Activated gamma-delta T cell treated with anti-CD3 and anti-CD28 coated beads, Interleukin-2, amount 50 U/mL, for 16 hours (primary cell): ENCODE results near the gene MSI2.

Experiments
- DNase-seq: peaks from one replicate; pipeline ENCODE4 v3.0.0-alpha.2; 2020; ENCODE audit warnings: low read depth

MSI2 gene

DNA sequence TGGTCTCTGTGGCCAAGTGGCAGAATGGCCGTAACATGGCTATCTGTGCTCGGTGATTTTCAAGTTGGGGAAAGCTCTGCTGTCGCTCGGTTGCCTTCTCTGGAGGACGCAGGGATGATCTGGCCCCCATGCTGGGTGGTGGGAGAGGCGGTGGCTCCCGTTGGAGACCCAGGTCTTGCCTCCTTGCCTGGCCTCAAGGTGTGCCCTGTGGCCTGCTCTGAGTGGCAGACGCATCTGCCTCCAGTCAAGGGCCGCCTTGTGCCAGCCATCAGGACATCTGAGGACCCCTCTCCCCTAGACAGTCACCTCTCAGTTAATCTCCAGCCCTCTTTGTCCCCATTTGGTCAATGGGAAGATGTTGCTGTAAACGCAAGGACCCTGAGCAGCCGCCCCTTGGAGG, 322.9 kb downstream of the MSI2 start:
- DNase-seq, result no peak

GRCh38 chr17:57580055-57580739, 323.9 kb downstream of the MSI2 start:
- no peak for DNase-seq

- no peak for DNase-seq
Measured at GRCh38 chr17:57582881-57583756, 326.8 kb downstream of the MSI2 start.

DNA sequence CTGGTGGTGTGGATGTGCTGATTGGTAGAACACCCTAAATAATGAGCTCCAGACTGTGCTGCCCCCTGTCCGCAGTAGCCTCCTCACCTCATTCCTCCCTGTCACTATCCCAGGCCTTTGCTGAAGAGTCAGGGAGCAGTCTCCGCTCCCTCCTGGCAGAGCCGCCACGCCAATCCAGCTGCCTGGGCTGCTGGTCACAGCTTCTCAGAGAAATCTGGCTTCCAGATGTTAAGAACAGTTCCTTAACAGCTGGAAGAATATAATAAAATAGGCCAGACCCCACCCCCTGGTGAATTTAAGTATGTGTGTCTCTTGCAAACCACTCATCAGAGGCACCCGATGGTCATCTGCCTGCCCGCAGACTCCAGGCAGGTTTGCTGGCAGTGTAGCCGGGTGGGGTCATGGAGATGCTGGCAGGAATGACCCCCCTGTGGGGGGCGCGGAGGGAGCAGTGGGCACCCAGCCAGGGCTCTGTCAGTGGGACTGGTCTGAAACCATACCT, 327.8 kb downstream of the MSI2 start:
- no peak for DNase-seq

- no peak for DNase-seq
Measured at GRCh38 chr17:57585341-57586195, 329.2 kb downstream of the MSI2 start.

GRCh38 chr17:57586196-57586740, 329.9 kb downstream of the MSI2 start:
- no peak for DNase-seq

- DNase-seq, result no peak
Measured at GRCh38 chr17:57586742-57587141, 330.4 kb downstream of the MSI2 start.

GRCh38 chr17:57587193-57587969, 331.1 kb downstream of the MSI2 start:
- DNase-seq, result no peak

DNA sequence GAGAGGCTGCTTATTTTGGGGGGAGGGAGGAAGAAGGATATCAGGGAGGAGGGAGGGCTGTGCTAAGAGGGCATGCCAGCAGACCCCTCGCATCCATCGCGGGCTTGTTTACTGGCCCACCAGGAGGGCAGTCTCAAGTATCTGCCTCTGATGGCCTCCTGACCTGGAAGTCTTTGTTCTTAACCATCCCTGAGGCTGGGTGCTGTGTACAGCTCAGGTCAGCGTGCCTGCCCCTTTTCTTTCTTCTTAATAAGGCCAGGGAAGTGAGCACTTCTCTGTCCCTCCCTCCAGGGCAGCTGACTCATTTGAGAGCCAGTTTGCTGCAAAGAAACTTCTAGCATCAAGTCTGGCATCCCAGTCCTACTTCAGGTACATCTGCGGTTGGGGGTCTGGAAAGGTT, 331.8 kb downstream of the MSI2 start:
- no peak for DNase-seq

DNA sequence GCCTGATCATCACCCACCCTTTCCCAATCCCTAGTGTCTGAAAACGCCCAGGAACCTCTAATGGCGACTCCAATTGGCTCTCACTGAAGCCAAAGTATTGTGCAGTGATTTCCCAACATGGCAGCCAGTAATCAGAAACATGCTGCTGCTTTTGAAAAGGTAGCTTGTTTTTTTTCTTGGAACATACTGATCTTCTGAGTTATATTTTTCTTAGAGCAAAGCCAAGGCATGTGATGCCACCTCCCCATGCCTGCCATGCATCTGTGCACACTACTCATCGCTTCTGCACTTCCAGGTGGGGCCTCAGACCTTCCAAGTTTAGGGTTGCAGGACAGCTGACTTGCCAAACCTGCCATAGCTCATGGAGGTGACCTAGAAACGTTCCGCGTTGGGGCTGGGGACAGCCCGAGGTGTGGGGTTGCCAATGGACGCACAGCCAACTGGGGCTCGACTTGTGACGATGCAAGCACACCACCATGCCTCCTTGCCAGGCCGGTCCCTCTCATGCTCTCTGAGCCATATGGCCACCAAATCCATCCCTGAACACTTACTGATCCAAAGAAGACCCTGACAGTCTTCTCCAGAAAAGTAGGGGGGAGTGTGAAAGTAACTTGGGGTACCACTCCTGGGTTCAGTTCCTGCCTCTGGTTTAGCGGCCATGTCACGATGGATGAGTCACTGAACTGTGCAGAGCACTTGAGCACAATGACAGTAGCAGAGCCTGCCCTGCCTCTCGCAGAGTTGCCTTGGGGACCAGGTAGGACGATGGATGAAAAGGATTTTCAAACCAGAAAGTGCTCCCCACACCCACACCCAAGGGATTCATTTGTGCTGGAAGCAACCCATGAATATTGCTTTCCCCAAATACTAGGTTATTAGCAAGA, 333.1 kb downstream of the MSI2 start:
- DNase-seq, result no peak

GRCh38 chr17:57593739-57594462, 337.6 kb downstream of the MSI2 start:
- no peak for DNase-seq

- DNase-seq, result no peak
Measured at GRCh38 chr17:57594767-57595166, 338.4 kb downstream of the MSI2 start.

GRCh38 chr17:57595426-57595825, 339.1 kb downstream of the MSI2 start:
- DNase-seq, result no peak

DNA sequence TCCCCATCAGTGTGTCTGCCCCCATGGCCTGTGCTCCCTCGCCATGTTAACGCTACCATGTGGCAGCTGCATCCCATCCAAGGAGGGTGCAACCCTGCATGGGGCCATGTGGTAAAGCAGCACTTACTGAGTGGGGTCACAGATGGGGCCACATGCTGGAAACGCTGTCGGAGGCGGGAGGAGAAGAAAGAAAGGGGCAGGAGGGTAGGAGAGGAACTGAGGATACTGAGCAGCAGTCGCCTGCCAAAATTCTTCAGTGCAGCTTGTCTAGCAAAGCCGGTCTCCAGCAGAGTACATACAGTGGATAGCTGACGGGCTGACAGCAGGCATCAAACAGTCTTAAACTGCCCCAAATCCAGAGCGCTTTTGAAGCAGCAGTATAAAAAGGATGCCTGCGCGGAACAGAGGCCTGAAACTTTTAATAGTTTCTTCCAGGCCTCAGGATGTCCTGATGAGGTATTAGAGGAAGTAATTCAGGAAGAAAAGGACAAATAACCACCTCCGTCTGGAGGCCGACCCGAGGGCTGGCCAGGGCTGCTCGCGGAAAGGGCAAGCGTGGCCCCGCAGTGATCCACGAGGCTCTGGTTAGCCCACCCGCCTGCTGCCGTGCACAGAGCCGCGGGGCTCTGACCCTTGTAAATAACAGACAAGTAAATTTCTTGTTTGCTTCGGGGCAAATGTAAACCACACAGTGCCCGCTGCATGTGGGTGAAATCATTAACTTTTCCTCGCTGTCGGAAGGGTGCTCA, 339.8 kb downstream of the MSI2 start:
- no peak for DNase-seq

DNA sequence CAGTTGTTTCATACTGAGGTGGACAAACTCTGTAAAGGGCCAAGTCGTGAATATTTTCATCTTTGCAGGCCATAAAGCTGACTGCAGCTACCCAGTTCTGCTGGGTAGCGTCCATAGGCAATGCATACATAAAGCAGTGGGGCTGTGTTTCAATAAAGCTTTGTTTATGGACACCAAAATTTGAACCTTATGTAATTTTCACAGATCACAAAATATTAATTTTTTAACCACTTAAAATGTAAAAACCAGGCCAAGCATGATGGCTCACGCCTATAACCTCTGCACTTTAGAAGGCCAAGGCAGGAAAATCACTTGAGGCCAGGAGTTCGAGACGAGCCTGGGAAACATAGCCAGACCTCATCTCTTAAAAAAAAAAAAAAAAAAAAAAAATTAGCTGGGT, 340.8 kb downstream of the MSI2 start:
- DNase-seq, result no peak

DNA sequence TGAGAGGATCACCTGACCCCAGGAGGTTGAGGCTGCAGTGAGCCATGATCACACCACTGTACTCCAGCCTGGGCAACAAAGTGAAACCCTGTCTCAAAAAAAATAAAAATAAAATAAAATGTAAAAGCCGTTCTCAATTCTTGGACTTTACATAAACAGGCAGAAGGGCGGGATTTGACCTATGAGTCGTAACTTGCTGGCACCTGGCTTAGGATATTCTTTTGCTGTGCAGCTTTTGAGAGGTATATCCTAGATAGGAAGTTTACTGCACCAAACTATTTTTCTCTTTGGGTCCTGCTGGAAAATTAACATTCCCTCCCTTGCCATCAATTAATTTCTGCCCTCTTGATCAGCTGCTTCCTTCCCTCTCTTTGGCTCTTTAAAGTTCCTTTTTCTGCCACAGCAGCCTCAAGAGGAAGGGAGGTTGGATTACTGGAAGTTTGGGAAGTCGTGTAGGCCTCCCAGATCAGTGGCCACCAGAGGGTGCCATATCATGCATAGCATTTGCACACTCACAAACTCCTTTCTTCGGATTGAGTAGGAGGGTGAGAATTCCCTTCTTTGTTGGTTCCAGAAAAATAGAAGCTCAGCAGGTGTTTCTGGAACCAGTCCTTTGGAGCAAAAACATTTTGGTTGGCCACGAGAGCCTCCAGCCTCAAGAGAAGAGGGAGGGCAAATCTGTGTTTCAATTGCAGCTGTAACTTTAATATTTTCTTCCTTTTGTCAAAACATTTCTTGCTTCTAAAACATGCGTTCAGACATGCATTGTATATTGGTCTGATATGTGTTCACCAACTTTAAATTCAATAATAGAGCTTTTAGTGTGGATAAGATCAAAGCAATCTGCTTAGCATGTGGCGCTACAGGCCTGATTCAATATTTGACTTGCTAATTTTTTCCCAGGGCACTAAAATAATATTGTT, 341.5 kb downstream of the MSI2 start:
- DNase-seq, result no peak

- DNase-seq, result no peak
Measured at GRCh38 chr17:57599271-57600045, 343.1 kb downstream of the MSI2 start.
